HT-29 (cell line): ENCODE results near the gene ATP9A. TPM values are rescaled to one million over a fixed set of nuclear protein-coding genes. Genes with fewer than 3 reads are reported as not detected.

ENCODE experiments used
- DNase-seq: peaks from one replicate; pipeline ENCODE4 v3.0.0-alpha.2; 2015; ENCODE audit warnings: low spot score
- total RNA-seq: library from RNA; depleted of rRNA; stranded (reverse); fragments of >200 nt; shearing (Covaris generic); gene quantifications from 2 replicates; pipeline ENCODE4 v1.2.3, GENCODE V29; 2014; rRNA removed

The ATP9A gene
- total RNA-seq, 1 experiment from 2014 or later: 70.3 TPM

DNA sequence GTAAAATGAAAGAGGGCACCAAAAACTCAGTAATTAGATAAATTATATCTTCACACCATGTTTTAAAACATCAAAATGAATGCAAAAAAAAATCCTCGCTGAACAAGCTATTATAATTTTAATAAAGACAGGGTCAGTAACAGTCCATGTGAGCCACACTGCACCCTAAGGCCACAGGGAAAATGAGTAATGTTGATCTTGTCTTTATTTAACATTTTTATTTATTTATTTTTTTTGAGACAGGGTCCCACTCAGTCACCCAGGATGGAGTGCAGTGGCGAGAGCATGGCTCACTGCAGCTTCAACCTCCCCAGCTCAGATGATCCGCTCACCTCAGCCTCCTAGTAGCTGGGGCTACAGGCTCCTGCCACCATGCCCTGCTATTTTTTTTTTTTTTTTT is 217.0 kb downstream of the ATP9A start:
- DNase-seq: no peak

DNA sequence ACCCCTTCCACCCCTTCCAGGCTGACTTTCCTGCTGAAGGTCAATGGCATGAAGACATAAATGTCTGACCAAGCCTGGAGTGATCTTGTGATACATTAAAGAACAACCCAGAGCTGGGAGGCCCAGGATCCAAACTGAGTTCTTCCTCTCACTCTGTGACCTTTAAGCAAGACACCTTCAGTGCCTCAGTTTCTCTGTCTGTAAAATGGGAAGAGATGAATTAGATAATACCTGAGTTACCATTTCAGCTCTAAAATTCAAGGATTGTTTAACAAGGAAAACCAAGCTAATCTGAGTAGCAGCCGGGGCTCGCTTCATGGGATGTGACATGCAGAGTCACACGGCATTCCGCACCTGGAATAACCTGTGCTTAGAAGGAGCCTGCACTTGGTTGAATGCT is 218.7 kb downstream of the ATP9A start:
- no peak for DNase-seq

DNA sequence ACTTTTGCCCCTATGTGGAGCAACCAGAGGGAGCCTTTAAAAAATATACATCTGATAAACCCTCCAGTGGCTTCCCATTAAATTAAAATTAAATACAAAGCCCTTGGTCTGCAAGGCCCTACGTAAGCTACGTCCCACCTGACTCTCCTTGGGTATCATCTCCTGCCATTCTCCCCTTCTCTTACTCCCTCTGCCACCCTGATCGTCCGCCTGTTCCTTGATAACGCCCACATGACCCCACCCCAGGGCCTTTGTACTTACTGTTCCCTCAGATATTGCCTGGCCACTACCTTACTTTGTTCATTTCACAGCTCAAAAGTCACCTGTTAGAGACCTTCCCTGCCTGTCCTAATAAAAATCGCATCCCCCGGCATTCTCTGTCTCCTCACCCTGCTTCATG is 220.2 kb downstream of the ATP9A start:
- no peak for DNase-seq

Other genes with a start within 250 kb of the ATP9A start
- gene NFATC2, start 225.7 kb downstream of the ATP9A start, total RNA-seq: 0.51 and 0.57 TPM in 2 replicates
- 2.7 and 3.4 TPM in 2 replicates for gene SALL4, start 34.1 kb upstream of the ATP9A start, total RNA-seq